ACHN (cell line): ENCODE measurements around the gene OR4N5.

Experiments
- DNase-seq: peaks from one replicate; pipeline ENCODE4 v3.0.0-alpha.2; 2015
- in situ Hi-C: cut with HindIII; loops from 2 replicates; pipeline ENCODE4 v1.10.0; 2017; ENCODE audit warnings: low sequenced_read_pairs, low pct_ligation_motif_present, low pct_unique_long_range_greater_than_20kb

Gene OR4N5

GRCh38 chr14:20184181-20184580 lies 45.6 kb downstream of the OR4N5 start:
- DNase-seq = no peak
- in situ Hi-C loops = no loop called here

GRCh38 chr14:20190596-20190995 lies 52.0 kb downstream of the OR4N5 start, which contains the start of gene OR11G2:
Gene OR11G2, plus strand, starts transcription at chr14:20190896. Its CDS starts 6,542 bp downstream, at chr14:20197438.
- DNase-seq = no peak
- in situ Hi-C loops = no loop called here

GRCh38 chr14:20191396-20191795 lies 52.8 kb downstream of the OR4N5 start:
- no peak for DNase-seq

GRCh38 chr14:20194101-20194500 lies 55.5 kb downstream of the OR4N5 start:
- in situ Hi-C loops = no loop called here
- DNase-seq = no peak

More at GRCh38 chr14:20191396-20191795, 52.8 kb downstream of the OR4N5 start:
- in situ Hi-C loops = no loop called here
